Adrenal gland (tissue), 5 donors: ENCODE results near the gene TSPAN5.

Experiments used
- CTCF ChIP-seq, 6 experiments: fragments of 450-650 bp in 4 of 6; fragments of 200-600 bp in 2 of 6; sonication (generic) in 1 of 6; IDR thresholded peaks; 1 replicate in 5 of 6; 2 replicates in 1 of 6; pipeline versions ENCODE4 v1.5.1 to v1.8.0; 2016 to 2021; ENCODE audit warnings: antibody characterized with exemption in 6 of 6, mild to moderate bottlenecking in 2 of 6, moderate library complexity in 1 of 6
- POLR2A ChIP-seq, 2 donors: fragments of 450-650 bp; IDR thresholded peaks; one replicate each; pipeline ENCODE4 v1.6.1; 2017; ENCODE audit warnings: antibody characterized with exemption in 2 of 2, mild to moderate bottlenecking in 2 of 2, moderate library complexity in 1 of 2
- donor health status: DM: no; HTN: no; CAD: no.

DNA sequence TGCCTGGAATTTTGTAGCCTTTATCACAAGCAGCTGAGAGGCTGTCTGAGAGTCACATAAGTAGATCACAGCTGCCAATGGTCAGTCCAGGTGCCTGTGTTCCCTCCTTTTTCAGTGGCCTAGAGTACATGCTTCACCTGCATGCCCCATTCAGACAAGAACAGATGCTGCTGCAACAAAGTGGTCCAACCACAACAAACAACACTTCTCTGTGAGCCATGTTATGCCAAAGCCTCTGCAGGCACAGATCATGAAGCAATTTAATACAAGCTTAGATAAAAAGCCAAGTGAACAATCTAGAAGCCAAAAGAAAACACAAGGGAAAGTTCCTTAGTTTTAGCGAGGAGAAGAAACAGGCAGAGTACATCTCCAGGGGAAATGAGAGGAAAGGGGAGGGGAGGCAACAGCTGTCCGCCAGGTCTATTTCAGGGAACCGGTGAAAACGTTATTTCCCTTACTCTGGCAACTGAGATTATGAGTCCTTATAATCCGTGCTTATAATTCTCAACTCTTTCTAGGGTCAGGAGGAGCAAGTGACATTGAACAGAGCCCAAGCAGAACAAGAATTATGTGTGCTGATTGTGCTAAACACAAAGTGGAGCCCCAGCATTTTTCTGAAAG, 92.6 kb downstream of the TSPAN5 start:
- no peak for TF ChIP-seq POLR2A (IDR thresholded peaks at IDR 0.05)
- TF ChIP-seq CTCF (IDR thresholded peaks at IDR 0.05): no peak
